Measurements from ENCODE around the gene PODNL1. TPM values are rescaled to one million over a fixed set of nuclear protein-coding genes. Genes with fewer than 3 reads are reported as not detected.
A peak's percentile ranks its signal among the peaks of the same experiment; 100 is the strongest.

PODNL1 gene
- total RNA-seq, 1 experiment from 2014 or later: 6.4 TPM

DNA sequence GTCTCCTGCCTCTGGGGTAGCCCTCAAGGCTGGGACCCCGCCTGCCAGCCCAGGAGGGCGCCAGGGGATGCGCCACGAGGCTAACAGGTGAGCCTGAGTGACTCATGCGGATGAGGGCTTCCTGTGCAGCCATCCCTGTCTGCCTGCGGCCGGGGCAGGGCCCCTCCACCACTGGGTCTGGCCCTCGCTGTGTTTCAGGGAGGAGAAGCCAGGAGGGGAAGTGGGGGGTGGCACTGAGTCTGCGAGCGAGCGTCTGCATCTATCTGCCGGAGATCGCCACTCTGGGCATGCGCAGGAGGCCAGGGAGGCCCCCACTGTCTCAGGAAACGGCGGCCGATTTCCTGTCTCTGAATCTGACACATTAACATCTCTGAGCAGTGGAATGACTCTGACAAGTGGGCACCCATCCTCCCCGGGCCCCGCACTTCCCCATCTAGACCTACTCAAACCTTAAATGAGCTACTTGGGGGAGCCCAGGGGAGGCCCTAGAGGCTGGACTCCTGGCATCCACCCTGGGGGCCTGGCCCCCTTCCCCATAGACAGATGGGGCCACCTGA lies 48.2 kb upstream of the PODNL1 start:
- Histone ChIP-seq H3K79me2 (ENCODE audit: low read depth) (no peaks in the 10 kb centered on the region), H3K27ac (no peak overlapping the region), H2AFZ (no peak overlapping the region), H3K36me3 (ENCODE audit: low read depth) (no peaks in the 10 kb centered on the region), H3K4me1 (replicated peaks; ENCODE audit: insufficient read depth) (no peaks in the 10 kb centered on the region), H4K20me1 (ENCODE audit: insufficient read depth) (peaks cover 6% of the 10 kb centered on the region; the same call in 1 of the 2 replicates), H3K9me2 (ENCODE audit: insufficient read depth) (no peaks in the 10 kb centered on the region), H3K9me3 (ENCODE audit: insufficient read depth, low read depth) (no peaks in the 10 kb centered on the region), H3K27me3 (ENCODE audit: insufficient read depth, low read depth) (no peaks in the 10 kb centered on the region), H3K4me2 (no peak overlapping the region), H3K4me3 (no peak overlapping the region), H3F3A (ENCODE audit: insufficient read depth, low read depth) (peaks cover 5% of the 10 kb centered on the region; the same call in 1 of the 2 replicates)
- intact Hi-C loops (cut with micrococcal nuclease; ENCODE audit: unreplicated experiment): no loop called here
- TF ChIP-seq, protein P1, sequence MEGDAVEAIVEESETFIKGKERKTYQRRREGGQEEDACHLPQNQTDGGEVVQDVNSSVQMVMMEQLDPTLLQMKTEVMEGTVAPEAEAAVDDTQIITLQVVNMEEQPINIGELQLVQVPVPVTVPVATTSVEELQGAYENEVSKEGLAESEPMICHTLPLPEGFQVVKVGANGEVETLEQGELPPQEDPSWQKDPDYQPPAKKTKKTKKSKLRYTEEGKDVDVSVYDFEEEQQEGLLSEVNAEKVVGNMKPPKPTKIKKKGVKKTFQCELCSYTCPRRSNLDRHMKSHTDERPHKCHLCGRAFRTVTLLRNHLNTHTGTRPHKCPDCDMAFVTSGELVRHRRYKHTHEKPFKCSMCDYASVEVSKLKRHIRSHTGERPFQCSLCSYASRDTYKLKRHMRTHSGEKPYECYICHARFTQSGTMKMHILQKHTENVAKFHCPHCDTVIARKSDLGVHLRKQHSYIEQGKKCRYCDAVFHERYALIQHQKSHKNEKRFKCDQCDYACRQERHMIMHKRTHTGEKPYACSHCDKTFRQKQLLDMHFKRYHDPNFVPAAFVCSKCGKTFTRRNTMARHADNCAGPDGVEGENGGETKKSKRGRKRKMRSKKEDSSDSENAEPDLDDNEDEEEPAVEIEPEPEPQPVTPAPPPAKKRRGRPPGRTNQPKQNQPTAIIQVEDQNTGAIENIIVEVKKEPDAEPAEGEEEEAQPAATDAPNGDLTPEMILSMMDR (conservative IDR thresholded peaks at IDR 0.05): no peak
- TF ChIP-seq EZH2 (IDR thresholded peaks at IDR 0.05; ENCODE audit: low read depth): no peak
- ChIA-PET CTCF (no interaction called here), POLR2A (ENCODE audit: unreplicated experiment) (no interaction called here)
- DNase-seq: peak in 1 of 2 experiments; percentile 30
- no TSS peak for BruUV-seq (replicated peaks)

DNA sequence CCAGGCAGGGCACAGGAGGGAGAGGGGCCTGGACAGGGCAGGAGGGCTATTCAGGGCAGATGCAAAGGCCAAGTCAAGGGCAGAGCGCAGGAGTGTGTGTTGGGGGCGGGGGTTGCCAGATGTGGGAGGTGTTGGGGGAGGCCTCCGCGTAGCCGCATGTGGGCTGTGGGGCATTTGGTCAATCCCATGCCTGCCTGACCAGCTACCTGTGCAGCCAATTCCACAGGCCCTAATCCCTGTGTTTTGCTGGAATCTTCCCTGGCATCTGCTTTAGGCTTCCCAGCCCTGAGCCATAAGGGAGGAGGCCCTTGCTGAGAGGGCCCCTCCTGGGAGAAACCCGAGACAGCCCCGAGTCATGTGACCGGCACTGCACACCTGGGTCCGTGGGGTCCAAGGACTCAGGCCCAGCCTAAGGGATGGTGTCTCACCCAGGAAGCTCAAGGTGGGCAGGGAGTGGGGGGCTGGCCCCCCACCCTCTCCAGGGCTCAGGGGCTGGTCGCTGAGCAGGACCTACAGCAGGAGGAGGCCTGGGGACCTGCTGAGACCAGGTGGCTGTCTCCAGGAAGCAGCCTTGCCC lies 47.6 kb upstream of the PODNL1 start:
- Histone ChIP-seq H3K9me2 (ENCODE audit: insufficient read depth) (no peaks in the 10 kb centered on the region), H3K27me3 (ENCODE audit: insufficient read depth, low read depth) (no peaks in the 10 kb centered on the region), H3K79me2 (ENCODE audit: low read depth) (no peaks in the 10 kb centered on the region), H2AFZ (no peak overlapping the region), H3F3A (ENCODE audit: insufficient read depth, low read depth) (peaks cover 5% of the 10 kb centered on the region; the same call in 1 of the 2 replicates), H4K20me1 (ENCODE audit: insufficient read depth) (peaks cover 6% of the 10 kb centered on the region; the same call in 1 of the 2 replicates), H3K4me2 (no peak overlapping the region), H3K27ac (no peak overlapping the region), H3K36me3 (ENCODE audit: low read depth) (no peaks in the 10 kb centered on the region), H3K4me3 (no peak overlapping the region), H3K4me1 (replicated peaks; ENCODE audit: insufficient read depth) (no peaks in the 10 kb centered on the region), H3K9me3 (ENCODE audit: insufficient read depth, low read depth) (no peaks in the 10 kb centered on the region)
- intact Hi-C loops (cut with micrococcal nuclease; ENCODE audit: unreplicated experiment): no loop called here
- ChIA-PET CTCF (no interaction called here), POLR2A (ENCODE audit: unreplicated experiment) (no interaction called here)
- DNase-seq: no peak
- BruUV-seq (replicated peaks): no TSS peak
- TF ChIP-seq, protein P1 (conservative IDR thresholded peaks at IDR 0.05): no peak
- TF ChIP-seq EZH2 (IDR thresholded peaks at IDR 0.05; ENCODE audit: low read depth): no peak

DNA sequence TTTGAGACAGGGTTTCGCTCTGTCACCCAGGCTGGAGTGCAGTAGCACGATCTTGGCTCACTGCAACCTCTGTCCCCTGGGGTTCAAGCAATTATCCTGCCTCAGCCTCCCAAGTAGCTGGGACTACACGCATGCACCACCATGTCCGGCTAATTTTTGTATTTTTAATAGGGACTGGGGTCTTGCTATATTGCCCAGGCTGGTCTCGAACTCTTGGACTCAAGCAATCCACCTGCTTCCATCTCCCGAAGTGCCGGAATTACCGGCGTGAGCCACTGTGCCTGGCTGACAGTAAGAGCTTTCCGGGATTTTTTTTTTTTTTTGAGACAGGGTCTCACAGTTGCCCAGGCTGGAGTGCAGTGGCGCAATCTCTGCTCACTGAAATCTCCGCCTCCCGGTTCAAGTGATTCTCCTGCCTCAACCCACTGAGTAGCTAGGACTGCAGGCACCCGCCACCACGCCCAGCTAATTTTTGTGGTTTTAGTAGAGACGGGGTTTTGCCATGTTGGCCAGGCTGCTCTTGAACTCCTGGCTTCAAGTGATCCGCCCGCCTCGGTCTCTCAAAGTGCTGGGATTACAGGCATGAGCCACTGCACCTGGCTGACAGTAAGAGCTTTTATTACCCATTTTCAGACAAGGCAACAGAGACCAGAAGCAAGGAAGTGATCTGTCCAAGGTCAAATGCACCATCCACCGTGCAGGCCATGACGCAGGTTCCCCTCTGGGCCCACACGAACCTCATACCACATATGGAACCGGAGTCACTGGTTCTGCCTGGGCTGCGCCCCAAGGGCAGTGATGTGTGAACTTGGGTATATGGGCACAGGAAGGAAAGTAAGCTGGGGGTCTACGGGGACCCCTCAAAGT lies 46.9 kb upstream of the PODNL1 start:
- H2AFZ ChIP-seq: no peak overlapping the region
- no peak for DNase-seq
- ChIA-PET CTCF (no interaction called here), POLR2A (ENCODE audit: unreplicated experiment) (no interaction called here)
- intact Hi-C loops (cut with micrococcal nuclease; ENCODE audit: unreplicated experiment): no loop called here
- no peaks in the 10 kb centered on the region for H3K79me2 ChIP-seq (ENCODE audit: low read depth)
- H3F3A ChIP-seq (ENCODE audit: insufficient read depth, low read depth): peaks cover 5% of the 10 kb centered on the region; the same call in 1 of the 2 replicates
- H3K4me2 ChIP-seq: no peak overlapping the region
- no peaks in the 10 kb centered on the region for H3K27me3 ChIP-seq (ENCODE audit: insufficient read depth, low read depth)
- no peak overlapping the region for H3K4me3 ChIP-seq
- H3K36me3 ChIP-seq (ENCODE audit: low read depth): no peaks in the 10 kb centered on the region
- peaks cover 6% of the 10 kb centered on the region; the same call in 1 of the 2 replicates for H4K20me1 ChIP-seq (ENCODE audit: insufficient read depth)
- H3K9me3 ChIP-seq (ENCODE audit: insufficient read depth, low read depth): no peaks in the 10 kb centered on the region
- H3K27ac ChIP-seq: no peak overlapping the region
- H3K4me1 ChIP-seq (replicated peaks; ENCODE audit: insufficient read depth): no peaks in the 10 kb centered on the region
- H3K9me2 ChIP-seq (ENCODE audit: insufficient read depth): no peaks in the 10 kb centered on the region
- no TSS peak for BruUV-seq (replicated peaks)
- TF ChIP-seq, protein P1 (conservative IDR thresholded peaks at IDR 0.05): no peak
- no peak for TF ChIP-seq EZH2 (IDR thresholded peaks at IDR 0.05; ENCODE audit: low read depth)
